Endodermal cell (in vitro differentiated cells): ENCODE measurements around the gene FCN2. TPM values are rescaled to one million over a fixed set of nuclear protein-coding genes. Genes with fewer than 3 reads are reported as not detected.

Experiments
- DNase-seq: peaks from one replicate; pipeline ENCODE4 v3.0.0-alpha.2; 2017
- H3K27ac ChIP-seq: 2 replicates; pipeline ENCODE4 v1.5.1; 2013; ENCODE audit warnings: mild to moderate bottlenecking, low read depth, low read length, moderate library complexity
- H3K27me3 ChIP-seq: 2 replicates; pipeline ENCODE4 v1.6.1; 2013; ENCODE audit warnings: mild to moderate bottlenecking, low read length, moderate library complexity; ENCODE audit not compliant: insufficient read depth, control insufficient read depth, poor library complexity, severe bottlenecking
- H3K36me3 ChIP-seq: 2 replicates; pipeline ENCODE4 v1.7.0; 2013; ENCODE audit warnings: mild to moderate bottlenecking, low read length, moderate library complexity; ENCODE audit not compliant: control insufficient read depth, insufficient read depth
- H3K4me1 ChIP-seq: one replicate; pipeline ENCODE4 v1.7.0; 2013; ENCODE audit warnings: low read length; ENCODE audit not compliant: control insufficient read depth, insufficient read depth
- H3K4me3 ChIP-seq: 2 replicates; pipeline ENCODE4 v1.5.1; 2013; ENCODE audit warnings: mild to moderate bottlenecking, low read length, moderate library complexity
- H3K9ac ChIP-seq: 2 replicates; pipeline ENCODE4 v1.6.1; 2013; ENCODE audit warnings: mild to moderate bottlenecking, low read length, moderate library complexity; ENCODE audit not compliant: poor library complexity, severe bottlenecking; ENCODE audit errors: extremely low read depth
- H3K9me3 ChIP-seq: 2 replicates; pipeline ENCODE4 v1.6.1; 2013; ENCODE audit warnings: mild to moderate bottlenecking, low read length, moderate library complexity; ENCODE audit not compliant: control insufficient read depth
- H3K27ac Mint-ChIP-seq: 2 replicates; pipeline ENCODE4 v1.8.0; 2020; ENCODE audit warnings: mixed read lengths
- H3K27me3 Mint-ChIP-seq: 2 replicates; pipeline ENCODE4 v1.8.0; 2021; ENCODE audit warnings: mild to moderate bottlenecking, mixed read lengths; ENCODE audit not compliant: insufficient read depth
- H3K36me3 Mint-ChIP-seq: 2 replicates; pipeline ENCODE4 v1.8.0; 2020; ENCODE audit warnings: low read depth, mixed read lengths
- H3K4me1 Mint-ChIP-seq: 2 replicates; pipeline ENCODE4 v1.8.0; 2020; ENCODE audit warnings: mixed read lengths
- H3K4me3 Mint-ChIP-seq: 2 replicates; pipeline ENCODE4 v1.8.0; 2020; ENCODE audit warnings: mild to moderate bottlenecking, moderate library complexity, mixed read lengths
- H3K9me3 Mint-ChIP-seq: 2 replicates; pipeline ENCODE4 v1.8.0; 2020; ENCODE audit warnings: mild to moderate bottlenecking, mixed read lengths
- WGBS, 2 experiments: methylation state at CpG; one replicate each; pipeline versions ENCODE4 v1.1.5 to v1.1.7; 2013; ENCODE audit warnings: missing lambda C conversion rate in 2 of 2, mixed read lengths in 1 of 2; ENCODE audit not compliant: insufficient coverage in 1 of 2, insufficient read length in 1 of 2; 5-methylcytosine and 5-hydroxymethylcytosine counted together
- total RNA-seq, 2 donors: library from RNA; stranded (reverse); fragmentation: NEBNext Ultra II Directional in 1 of 2; extraction: Animal tissue kit (Norgen Biotek cat#: 25700) in 1 of 2; gene quantifications; 2 replicates in 1 of 2; 3 replicates in 1 of 2; pipeline ENCODE4 v1.2.1, GENCODE V29; 2021
- TF ChIP-seq, protein P1 (sequence below): fragments of 200-600 bp; sonication (generic); conservative IDR thresholded peaks from 2 replicates; pipeline ENCODE4 v1.5.0; 2021; ENCODE audit warnings: antibody characterized with exemption, mild to moderate bottlenecking

Gene FCN2
- total RNA-seq, 2 donors from 2014 or later, result not detected

DNA sequence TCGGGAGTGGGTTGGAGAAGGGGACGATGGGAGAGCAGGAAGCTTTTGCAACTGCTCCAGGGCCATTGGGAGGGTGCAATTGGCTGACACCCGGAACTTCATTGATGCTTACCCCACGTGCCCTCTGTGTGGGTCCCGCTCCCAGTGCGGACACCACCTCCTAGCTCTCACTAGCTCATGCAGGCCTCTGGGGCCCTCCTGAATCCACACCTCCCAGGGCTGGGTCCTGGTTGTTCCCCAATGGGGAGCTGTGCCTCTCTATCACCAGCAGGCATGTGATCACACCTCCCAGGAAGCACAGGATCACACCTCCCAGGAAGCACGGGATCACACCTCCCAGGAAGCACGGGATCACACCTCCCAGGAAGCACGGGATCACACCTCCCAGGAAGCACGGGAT, 32.1 kb upstream of the FCN2 start:
- H3K27ac ChIP-seq, result no peak overlapping the region
- no peaks in the 10 kb centered on the region for H3K27me3 ChIP-seq
- H3K4me1 ChIP-seq, result no peaks in the 10 kb centered on the region
- Mint-ChIP-seq H3K4me3 (no peak overlapping the region), H3K27ac (no peak overlapping the region), H3K9me3 (no peaks in the 10 kb centered on the region), H3K27me3 (no peaks in the 10 kb centered on the region), H3K36me3 (peaks cover 5% of the 10 kb centered on the region), H3K4me1 (no peaks in the 10 kb centered on the region)
- no peaks in the 10 kb centered on the region for H3K36me3 ChIP-seq
- H3K4me3 ChIP-seq, result no peak overlapping the region
- TF ChIP-seq, protein P1, sequence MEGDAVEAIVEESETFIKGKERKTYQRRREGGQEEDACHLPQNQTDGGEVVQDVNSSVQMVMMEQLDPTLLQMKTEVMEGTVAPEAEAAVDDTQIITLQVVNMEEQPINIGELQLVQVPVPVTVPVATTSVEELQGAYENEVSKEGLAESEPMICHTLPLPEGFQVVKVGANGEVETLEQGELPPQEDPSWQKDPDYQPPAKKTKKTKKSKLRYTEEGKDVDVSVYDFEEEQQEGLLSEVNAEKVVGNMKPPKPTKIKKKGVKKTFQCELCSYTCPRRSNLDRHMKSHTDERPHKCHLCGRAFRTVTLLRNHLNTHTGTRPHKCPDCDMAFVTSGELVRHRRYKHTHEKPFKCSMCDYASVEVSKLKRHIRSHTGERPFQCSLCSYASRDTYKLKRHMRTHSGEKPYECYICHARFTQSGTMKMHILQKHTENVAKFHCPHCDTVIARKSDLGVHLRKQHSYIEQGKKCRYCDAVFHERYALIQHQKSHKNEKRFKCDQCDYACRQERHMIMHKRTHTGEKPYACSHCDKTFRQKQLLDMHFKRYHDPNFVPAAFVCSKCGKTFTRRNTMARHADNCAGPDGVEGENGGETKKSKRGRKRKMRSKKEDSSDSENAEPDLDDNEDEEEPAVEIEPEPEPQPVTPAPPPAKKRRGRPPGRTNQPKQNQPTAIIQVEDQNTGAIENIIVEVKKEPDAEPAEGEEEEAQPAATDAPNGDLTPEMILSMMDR, result no peak
- H3K9me3 ChIP-seq, result peaks cover 31% of the 10 kb centered on the region
- WGBS, 2 experiments, result 96 to 98% methylated on average over 6 to 8 of the region's 10 CpGs
- no peak for DNase-seq
- no peak overlapping the region for H3K9ac ChIP-seq

DNA sequence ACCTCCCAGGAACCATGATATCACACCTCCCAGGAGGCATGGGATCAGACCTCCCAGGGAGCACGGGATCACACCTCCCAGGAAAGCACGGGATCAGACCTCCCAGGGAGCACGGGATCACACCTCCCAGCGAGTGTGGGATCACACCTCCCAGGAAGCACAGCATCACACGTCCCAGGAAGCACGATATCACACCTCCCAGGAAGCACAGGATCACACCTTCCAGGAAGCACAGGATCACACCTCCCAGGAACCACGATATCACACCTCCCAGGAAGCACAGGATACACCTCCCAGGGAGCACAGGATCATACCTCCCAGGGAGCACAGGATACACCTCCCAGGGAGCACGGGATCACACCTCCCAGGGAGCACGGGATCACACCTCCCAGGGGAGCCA, 30.0 kb upstream of the FCN2 start:
- H3K4me3 ChIP-seq, result no peak overlapping the region
- Mint-ChIP-seq H3K4me3 (no peak overlapping the region), H3K27me3 (no peaks in the 10 kb centered on the region), H3K36me3 (no peaks in the 10 kb centered on the region), H3K9me3 (no peaks in the 10 kb centered on the region), H3K4me1 (no peaks in the 10 kb centered on the region), H3K27ac (no peak overlapping the region)
- 82 to 90% methylated on average over 2 to 9 of the region's 9 CpGs for WGBS, 2 experiments
- no peak overlapping the region for H3K27ac ChIP-seq
- no peak overlapping the region for H3K9ac ChIP-seq
- TF ChIP-seq, protein P1, result no peak
- peaks cover 31% of the 10 kb centered on the region for H3K9me3 ChIP-seq
- H3K27me3 ChIP-seq, result no peaks in the 10 kb centered on the region
- H3K4me1 ChIP-seq, result no peaks in the 10 kb centered on the region
- no peak for DNase-seq
- H3K36me3 ChIP-seq, result no peaks in the 10 kb centered on the region

DNA sequence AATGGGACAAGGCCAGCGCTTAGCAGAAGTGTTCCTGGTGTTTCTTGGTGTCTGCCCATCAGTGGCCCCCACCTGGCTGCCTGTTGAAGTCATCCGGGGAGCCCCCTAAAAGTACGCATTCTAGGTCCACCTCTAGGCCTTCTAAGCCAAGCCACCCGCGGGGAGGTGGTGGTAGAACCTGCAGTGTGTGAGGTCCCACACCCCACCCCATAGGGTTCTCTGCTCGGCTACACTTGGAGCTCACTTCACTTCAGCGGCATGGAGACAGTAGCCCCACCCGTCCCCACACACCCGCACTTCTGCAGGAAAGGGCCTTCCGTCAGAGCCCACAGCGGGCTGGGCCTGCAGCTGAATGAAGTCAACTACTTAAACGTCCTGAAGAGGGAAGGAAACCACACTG, 29.6 kb upstream of the FCN2 start:
- 92 to 94% methylated on average over 11 to 12 of the region's 12 CpGs for WGBS, 2 experiments
- Histone ChIP-seq H3K4me3 (no peak overlapping the region), H3K36me3 (no peaks in the 10 kb centered on the region), H3K9me3 (peaks cover 31% of the 10 kb centered on the region), H3K4me1 (no peaks in the 10 kb centered on the region), H3K27ac (no peak overlapping the region), H3K9ac (no peak overlapping the region), H3K27me3 (no peaks in the 10 kb centered on the region)
- Mint-ChIP-seq H3K9me3 (no peaks in the 10 kb centered on the region), H3K36me3 (no peaks in the 10 kb centered on the region), H3K4me1 (no peaks in the 10 kb centered on the region), H3K27ac (no peak overlapping the region), H3K4me3 (no peak overlapping the region), H3K27me3 (no peaks in the 10 kb centered on the region)
- DNase-seq, result peak; percentile 31
- TF ChIP-seq, protein P1, result no peak
